ENCODE results near the gene DPP8. TPM values are rescaled to one million over a fixed set of nuclear protein-coding genes. Genes with fewer than 3 reads are reported as not detected.
A peak's percentile ranks its signal among the peaks of the same experiment; 100 is the strongest.

DPP8 gene
- total RNA-seq, 3 donors from 2014 or later (not counting 1 experiment from before 2014, with no cell fraction given): 51.7 to 64.8 (median 62.4) TPM

DNA sequence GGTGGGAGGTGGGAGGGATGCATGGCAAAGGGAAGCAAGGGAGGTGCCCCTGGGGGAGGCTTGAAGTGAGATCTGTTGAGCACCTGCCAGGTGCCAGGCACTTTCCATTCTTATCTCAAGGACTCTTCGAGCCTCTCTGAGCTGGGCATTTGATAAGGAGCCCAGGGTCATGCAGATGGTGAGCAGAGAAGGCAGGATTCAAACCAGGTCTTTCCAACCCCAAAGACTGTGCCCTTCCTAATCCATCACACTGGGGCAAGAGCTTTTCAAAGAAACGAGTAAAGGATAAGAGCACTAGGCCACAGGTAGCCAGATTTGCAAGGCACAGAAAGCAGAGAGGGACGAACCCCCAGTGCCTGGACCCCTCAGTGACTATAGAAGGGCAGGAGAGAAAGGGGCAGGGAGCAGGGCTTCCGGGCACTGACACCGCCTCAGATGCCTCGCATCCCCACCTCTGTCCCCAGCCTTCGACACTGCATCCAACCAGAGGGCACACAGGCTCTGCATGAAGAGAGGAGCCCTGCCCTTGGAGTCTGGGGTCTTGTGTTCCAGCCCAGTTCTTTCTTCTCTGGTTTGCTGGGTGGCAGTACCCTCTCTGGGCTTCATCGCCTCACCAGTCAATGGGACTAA lies 115.8 kb downstream of the DPP8 start:
- peaks cover 0 to 4% of the 10 kb centered on the region in 2 donors for H3K4me1 Mint-ChIP-seq
- no peaks in the 10 kb centered on the region for H3K4me1 ChIP-seq (ENCODE audit: control insufficient read depth, insufficient read depth, low read length)
- peaks cover 6% of the 10 kb centered on the region for H3K27me3 ChIP-seq (ENCODE audit: control insufficient read depth, insufficient read depth, low read length)
- H3K36me3 ChIP-seq (ENCODE audit: control insufficient read depth, insufficient read depth, low read length): no peaks in the 10 kb centered on the region
- H3K27me3 Mint-ChIP-seq (ENCODE audit: low read depth in 2 of 2): peaks cover 33 to 35% of the 10 kb centered on the region in 2 donors
- DNase-seq (no peak), ATAC-seq (no peak)
- no peak overlapping the region for H3K4me3 ChIP-seq (ENCODE audit: low read length)
- H3K27ac ChIP-seq (ENCODE audit: low read length): no peak overlapping the region
- H3K9me3 ChIP-seq (ENCODE audit: control insufficient read depth, insufficient read depth, low read length): no peaks in the 10 kb centered on the region
- TF ChIP-seq, protein P1, sequence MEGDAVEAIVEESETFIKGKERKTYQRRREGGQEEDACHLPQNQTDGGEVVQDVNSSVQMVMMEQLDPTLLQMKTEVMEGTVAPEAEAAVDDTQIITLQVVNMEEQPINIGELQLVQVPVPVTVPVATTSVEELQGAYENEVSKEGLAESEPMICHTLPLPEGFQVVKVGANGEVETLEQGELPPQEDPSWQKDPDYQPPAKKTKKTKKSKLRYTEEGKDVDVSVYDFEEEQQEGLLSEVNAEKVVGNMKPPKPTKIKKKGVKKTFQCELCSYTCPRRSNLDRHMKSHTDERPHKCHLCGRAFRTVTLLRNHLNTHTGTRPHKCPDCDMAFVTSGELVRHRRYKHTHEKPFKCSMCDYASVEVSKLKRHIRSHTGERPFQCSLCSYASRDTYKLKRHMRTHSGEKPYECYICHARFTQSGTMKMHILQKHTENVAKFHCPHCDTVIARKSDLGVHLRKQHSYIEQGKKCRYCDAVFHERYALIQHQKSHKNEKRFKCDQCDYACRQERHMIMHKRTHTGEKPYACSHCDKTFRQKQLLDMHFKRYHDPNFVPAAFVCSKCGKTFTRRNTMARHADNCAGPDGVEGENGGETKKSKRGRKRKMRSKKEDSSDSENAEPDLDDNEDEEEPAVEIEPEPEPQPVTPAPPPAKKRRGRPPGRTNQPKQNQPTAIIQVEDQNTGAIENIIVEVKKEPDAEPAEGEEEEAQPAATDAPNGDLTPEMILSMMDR (IDR thresholded peaks at IDR 0.05): no peak
- no peak overlapping the region for H3K4me3 Mint-ChIP-seq
- 86% methylated on average over 8 of the region's 8 CpGs for WGBS (ENCODE audit: insufficient coverage)
- H3K9me3 Mint-ChIP-seq: no peaks in the 10 kb centered on the region
- no peak overlapping the region for H3K27ac Mint-ChIP-seq
- no peaks in the 10 kb centered on the region for H3K36me3 Mint-ChIP-seq
- intact Hi-C loops (cut with micrococcal nuclease): loop anchor here (5.0 kb wide), 1 partner anchor 84 kb away; no protein-coding TSS in a partner anchor

DNA sequence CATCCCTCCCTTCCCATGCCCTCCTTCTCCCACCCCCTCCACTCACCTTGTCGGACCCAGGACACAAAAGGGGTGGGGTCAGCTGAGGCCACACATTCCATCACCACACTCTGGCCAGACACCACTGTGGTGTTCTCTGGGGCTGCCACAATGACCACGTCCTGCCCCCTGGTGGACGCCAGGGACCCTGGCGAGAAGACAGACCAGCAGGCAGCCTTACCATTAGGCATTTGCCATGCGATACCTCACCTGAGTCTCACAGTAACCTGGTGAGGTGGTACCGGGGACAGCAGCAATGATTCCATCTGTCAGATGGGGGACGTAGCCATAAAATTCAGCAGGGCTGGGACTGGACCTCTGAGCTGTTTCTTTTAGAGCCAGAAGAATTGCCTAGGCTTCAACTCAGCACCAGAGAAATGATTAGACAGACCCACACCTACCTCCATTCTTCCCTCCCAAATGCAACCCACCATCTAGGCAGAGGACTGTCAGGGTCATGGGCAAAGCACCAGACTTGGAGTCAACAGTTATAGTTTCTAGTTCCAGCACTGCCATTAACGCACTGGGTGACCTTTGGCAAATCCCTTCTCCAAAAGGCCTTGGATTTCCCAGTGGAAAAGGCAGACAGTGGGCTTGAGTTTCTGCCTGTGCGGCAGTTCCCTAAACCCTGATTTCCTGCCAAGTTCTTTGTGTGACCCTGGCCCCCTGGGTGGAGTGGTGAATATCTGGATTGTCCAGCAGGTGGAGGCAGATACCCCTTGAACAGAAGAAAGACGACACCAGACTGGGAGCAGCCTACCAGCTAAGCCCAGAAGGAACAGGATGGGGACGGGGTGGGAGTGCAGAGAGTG lies 116.5 kb downstream of the DPP8 start:
- no peaks in the 10 kb centered on the region for H3K36me3 Mint-ChIP-seq
- H3K4me1 Mint-ChIP-seq: peaks cover 0 to 11% of the 10 kb centered on the region in 2 donors
- Histone ChIP-seq H3K4me1 (ENCODE audit: control insufficient read depth, insufficient read depth, low read length) (no peaks in the 10 kb centered on the region), H3K36me3 (ENCODE audit: control insufficient read depth, insufficient read depth, low read length) (no peaks in the 10 kb centered on the region), H3K9me3 (ENCODE audit: control insufficient read depth, insufficient read depth, low read length) (no peaks in the 10 kb centered on the region), H3K4me3 (ENCODE audit: low read length) (no peak overlapping the region), H3K27ac (ENCODE audit: low read length) (no peak overlapping the region), H3K27me3 (ENCODE audit: control insufficient read depth, insufficient read depth, low read length) (peaks cover 10% of the 10 kb centered on the region)
- peaks cover 39 to 41% of the 10 kb centered on the region in 2 donors for H3K27me3 Mint-ChIP-seq (ENCODE audit: low read depth in 2 of 2)
- WGBS (ENCODE audit: insufficient coverage): 25% methylated on average over 11 of the region's 11 CpGs
- H3K27ac Mint-ChIP-seq: no peak overlapping the region
- H3K9me3 Mint-ChIP-seq: no peaks in the 10 kb centered on the region
- ATAC-seq (peak; percentile 60 to 80 (median 73)), DNase-seq (peak; percentile 37 to 61)
- intact Hi-C loops (cut with micrococcal nuclease): loop anchor here (5.0 kb wide), 1 partner anchor 84 kb away; no protein-coding TSS in a partner anchor
- TF ChIP-seq, protein P1 (IDR thresholded peaks at IDR 0.05): peak; percentile 56
- no peak overlapping the region for H3K4me3 Mint-ChIP-seq

DNA sequence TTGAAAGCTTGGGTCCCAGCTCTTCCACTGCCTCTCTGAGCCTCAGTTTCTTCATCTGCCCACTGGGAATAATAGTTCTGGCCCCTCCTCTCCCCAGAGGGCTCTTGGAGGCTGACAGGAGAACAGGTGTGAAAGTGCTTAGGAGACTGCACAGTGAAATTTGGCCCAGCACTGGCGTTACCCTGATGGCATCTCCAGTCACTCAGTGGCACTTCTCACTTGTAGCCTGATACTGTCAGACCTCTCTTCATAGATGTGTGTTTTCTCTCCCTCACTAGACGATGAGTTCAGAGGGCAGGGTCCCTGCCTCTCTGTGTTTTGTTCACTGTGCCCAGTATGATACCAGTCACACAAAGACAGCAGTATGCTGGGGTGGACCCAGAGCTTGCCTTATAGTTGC lies 117.5 kb downstream of the DPP8 start:
- WGBS (ENCODE audit: insufficient coverage): 77% methylated on average over 2 of the region's 2 CpGs
- H3K4me3 ChIP-seq (ENCODE audit: low read length): no peak overlapping the region
- intact Hi-C loops (cut with micrococcal nuclease): loop anchor here (5.0 kb wide), 1 partner anchor 83 kb away; no protein-coding TSS in a partner anchor
- peaks cover 41 to 45% of the 10 kb centered on the region in 2 donors for H3K27me3 Mint-ChIP-seq (ENCODE audit: low read depth in 2 of 2)
- no peaks in the 10 kb centered on the region for H3K36me3 ChIP-seq (ENCODE audit: control insufficient read depth, insufficient read depth, low read length)
- H3K27ac ChIP-seq (ENCODE audit: low read length): no peak overlapping the region
- no peak overlapping the region for H3K4me3 Mint-ChIP-seq
- H3K9me3 ChIP-seq (ENCODE audit: control insufficient read depth, insufficient read depth, low read length): no peaks in the 10 kb centered on the region
- no peak overlapping the region for H3K27ac Mint-ChIP-seq
- TF ChIP-seq, protein P1 (IDR thresholded peaks at IDR 0.05): no peak
- H3K27me3 ChIP-seq (ENCODE audit: control insufficient read depth, insufficient read depth, low read length): peaks cover 16% of the 10 kb centered on the region
- H3K9me3 Mint-ChIP-seq: no peaks in the 10 kb centered on the region
- DNase-seq (no peak), ATAC-seq (no peak)
- H3K36me3 Mint-ChIP-seq: no peaks in the 10 kb centered on the region
- H3K4me1 ChIP-seq (ENCODE audit: control insufficient read depth, insufficient read depth, low read length): no peaks in the 10 kb centered on the region
- H3K4me1 Mint-ChIP-seq: peaks cover 0 to 11% of the 10 kb centered on the region in 2 donors
